ENCODE data around the gene CAMK2D.

DNA sequence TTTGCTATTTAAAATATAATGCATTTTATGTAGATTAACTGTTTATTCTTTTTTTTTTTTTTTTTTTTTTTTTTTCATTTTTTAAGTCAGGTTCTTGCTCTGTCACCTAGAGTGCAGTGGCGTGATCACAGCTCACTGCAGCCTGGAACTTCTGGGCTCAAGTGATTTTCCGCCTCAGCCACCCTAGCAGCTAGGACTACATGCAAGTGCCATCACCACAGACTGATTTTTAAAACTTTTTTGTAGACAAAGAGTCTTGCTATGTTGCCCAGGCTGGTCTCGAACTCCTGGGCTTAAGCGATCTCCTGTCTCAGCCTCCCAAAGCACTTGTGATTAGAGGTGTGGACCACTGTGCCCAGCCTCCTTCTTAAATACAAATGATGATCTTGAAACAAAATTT lies 159.9 kb downstream of the CAMK2D start:
- no peak for TF ChIP-seq POLR2AphosphoS5 (IDR thresholded peaks at IDR 0.05)
- TF ChIP-seq, protein P1, sequence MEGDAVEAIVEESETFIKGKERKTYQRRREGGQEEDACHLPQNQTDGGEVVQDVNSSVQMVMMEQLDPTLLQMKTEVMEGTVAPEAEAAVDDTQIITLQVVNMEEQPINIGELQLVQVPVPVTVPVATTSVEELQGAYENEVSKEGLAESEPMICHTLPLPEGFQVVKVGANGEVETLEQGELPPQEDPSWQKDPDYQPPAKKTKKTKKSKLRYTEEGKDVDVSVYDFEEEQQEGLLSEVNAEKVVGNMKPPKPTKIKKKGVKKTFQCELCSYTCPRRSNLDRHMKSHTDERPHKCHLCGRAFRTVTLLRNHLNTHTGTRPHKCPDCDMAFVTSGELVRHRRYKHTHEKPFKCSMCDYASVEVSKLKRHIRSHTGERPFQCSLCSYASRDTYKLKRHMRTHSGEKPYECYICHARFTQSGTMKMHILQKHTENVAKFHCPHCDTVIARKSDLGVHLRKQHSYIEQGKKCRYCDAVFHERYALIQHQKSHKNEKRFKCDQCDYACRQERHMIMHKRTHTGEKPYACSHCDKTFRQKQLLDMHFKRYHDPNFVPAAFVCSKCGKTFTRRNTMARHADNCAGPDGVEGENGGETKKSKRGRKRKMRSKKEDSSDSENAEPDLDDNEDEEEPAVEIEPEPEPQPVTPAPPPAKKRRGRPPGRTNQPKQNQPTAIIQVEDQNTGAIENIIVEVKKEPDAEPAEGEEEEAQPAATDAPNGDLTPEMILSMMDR (IDR thresholded peaks at IDR 0.05), result no peak
- TF ChIP-seq POLR2A (IDR thresholded peaks at IDR 0.05), result no peak

Data from sigmoid colon (tissue), 4 donors.